SK-MEL-5 (cell line): ENCODE data around the gene ZFPM1. TPM values are rescaled to one million over a fixed set of nuclear protein-coding genes. Genes with fewer than 3 reads are reported as not detected.

ENCODE experiments used
- DNase-seq: peaks from one replicate; pipeline ENCODE4 v3.0.0-alpha.2; 2016; ENCODE audit warnings: low read depth, low spot score
- in situ Hi-C: cut with HindIII; loops from 2 replicates; pipeline ENCODE4 v1.10.0; 2016; ENCODE audit warnings: low sequenced_read_pairs, high pct_unique_total_duplicates, low pct_unique_long_range_greater_than_20kb
- total RNA-seq: library from RNA; depleted of rRNA; stranded (reverse); fragments of >200 nt; shearing (Covaris generic); gene quantifications from 2 replicates; pipeline ENCODE4 v1.2.3, GENCODE V29; 2014

The ZFPM1 gene
- total RNA-seq, 1 experiment from 2014 or later, result 0.29 TPM

GRCh38 chr16:88533932-88534637 lies 81.0 kb downstream of the ZFPM1 start:
- DNase-seq, result peak; percentile 57
- in situ Hi-C loops, result no loop called here

GRCh38 chr16:88534638-88535190 lies 81.6 kb downstream of the ZFPM1 start:
- in situ Hi-C loops, result no loop called here
- no peak for DNase-seq

- no peak for DNase-seq
Measured at GRCh38 chr16:88535191-88535856, 82.2 kb downstream of the ZFPM1 start.

GRCh38 chr16:88535857-88536222 lies 82.8 kb downstream of the ZFPM1 start:
- DNase-seq, result no peak
- in situ Hi-C loops, result no loop called here

More at GRCh38 chr16:88535191-88535856, 82.2 kb downstream of the ZFPM1 start:
- in situ Hi-C loops, result no loop called here

- in situ Hi-C loops, result no loop called here
- no peak for DNase-seq
Measured at GRCh38 chr16:88536510-88536909, 83.4 kb downstream of the ZFPM1 start.

GRCh38 chr16:88536971-88537751 lies 84.1 kb downstream of the ZFPM1 start:
- in situ Hi-C loops, result no loop called here
- no peak for DNase-seq

GRCh38 chr16:88537859-88538258 lies 84.8 kb downstream of the ZFPM1 start:
- no peak for DNase-seq
- in situ Hi-C loops, result no loop called here

GRCh38 chr16:88538366-88539060 lies 85.4 kb downstream of the ZFPM1 start:
- DNase-seq, result no peak
- in situ Hi-C loops, result no loop called here

- DNase-seq, result no peak
- in situ Hi-C loops, result no loop called here
Measured at GRCh38 chr16:88539261-88539651, 86.2 kb downstream of the ZFPM1 start.

- in situ Hi-C loops, result no loop called here
- no peak for DNase-seq
Measured at GRCh38 chr16:88539652-88540345, 86.7 kb downstream of the ZFPM1 start.

GRCh38 chr16:88540346-88540977 lies 87.4 kb downstream of the ZFPM1 start:
- no peak for DNase-seq
- in situ Hi-C loops, result no loop called here

- in situ Hi-C loops, result no loop called here
- DNase-seq, result no peak
Measured at GRCh38 chr16:88541831-88542616, 88.9 kb downstream of the ZFPM1 start.

GRCh38 chr16:88543230-88543813 lies 90.2 kb downstream of the ZFPM1 start:
- in situ Hi-C loops, result no loop called here
- DNase-seq, result no peak

- DNase-seq, result no peak
- in situ Hi-C loops, result no loop called here
Measured at GRCh38 chr16:88545781-88546180, 92.7 kb downstream of the ZFPM1 start.

- in situ Hi-C loops, result no loop called here
- DNase-seq, result no peak
Measured at GRCh38 chr16:88548131-88548874, 95.2 kb downstream of the ZFPM1 start.
